Neutrophil (primary cell): ENCODE measurements around the gene RPS6KA2.
"Not testable (repeated sequence)": the region's sequence is repeated elsewhere in the genome, so short reads cannot be mapped to it uniquely, and the experiment has no call there.

Source experiments
- H3K27ac ChIP-seq: fragments of 200-600 bp; sonication (generic); 2 replicates; pipeline ENCODE4 v1.5.1; 2016; ENCODE audit warnings: mild to moderate bottlenecking, moderate library complexity
- H3K27me3 ChIP-seq: fragments of 200-600 bp; sonication (generic); 2 replicates; pipeline ENCODE4 v1.6.0; 2016; ENCODE audit warnings: mild to moderate bottlenecking
- H3K36me3 ChIP-seq: fragments of 200-600 bp; sonication (generic); 2 replicates; pipeline ENCODE4 v1.5.1; 2017
- H3K4me1 ChIP-seq, 2 experiments: fragments of 200-600 bp in 1 of 2; sonication (generic) in 1 of 2; 1 replicate in 1 of 2; 2 replicates in 1 of 2; pipeline versions ENCODE4 v1.5.1 to v1.6.1; 2013 to 2016; ENCODE audit warnings: low read depth in 1 of 2, low read length in 1 of 2, mild to moderate bottlenecking in 1 of 2, moderate library complexity in 1 of 2; ENCODE audit not compliant: control insufficient read depth in 1 of 2, insufficient read depth in 1 of 2
- H3K4me3 ChIP-seq, 2 experiments: fragments of 200-600 bp in 1 of 2; sonication (generic) in 1 of 2; 1 replicate in 1 of 2; 2 replicates in 1 of 2; pipeline ENCODE4 v1.5.1; 2013 to 2016; ENCODE audit warnings: low read depth in 1 of 2, low read length in 1 of 2, mild to moderate bottlenecking in 1 of 2, moderate library complexity in 1 of 2
- H3K9me3 ChIP-seq: fragments of 200-600 bp; sonication (generic); 2 replicates; pipeline ENCODE4 v1.5.1; 2016
- CTCF ChIP-seq: fragments of 200-600 bp; sonication (generic); IDR thresholded peaks from 2 replicates; pipeline ENCODE4 v1.5.1; 2016; ENCODE audit warnings: antibody characterized with exemption

Gene RPS6KA2

GRCh38 chr6:166584155-166584554 lies 42.9 kb downstream of the RPS6KA2 start:
- H3K27ac ChIP-seq, result peak overlapping the region; percentile 72
- H3K27me3 ChIP-seq, result no peaks in the 10 kb centered on the region

GRCh38 chr6:166583230-166583965 lies 43.7 kb downstream of the RPS6KA2 start:
- H3K9me3 ChIP-seq, result no peaks in the 10 kb centered on the region
- TF ChIP-seq CTCF, result no peak
- H3K4me1 ChIP-seq, result peaks cover 43 to 52% of the 10 kb centered on the region in 2 experiments
- no peaks in the 10 kb centered on the region for H3K36me3 ChIP-seq
- no peak overlapping the region for H3K4me3 ChIP-seq
- H3K27me3 ChIP-seq, result no peaks in the 10 kb centered on the region
- H3K27ac ChIP-seq, result peak overlapping the region; percentile 72

More at GRCh38 chr6:166584155-166584554, 42.9 kb downstream of the RPS6KA2 start:
- Histone ChIP-seq H3K4me1 (peaks cover 50 to 59% of the 10 kb centered on the region in 2 experiments), H3K36me3 (no peaks in the 10 kb centered on the region), H3K9me3 (no peaks in the 10 kb centered on the region), H3K4me3 (no peak overlapping the region)
- TF ChIP-seq CTCF, result no peak

- Histone ChIP-seq H3K27me3 (no peaks in the 10 kb centered on the region), H3K4me3 (no peak overlapping the region), H3K4me1 (peaks cover 31 to 40% of the 10 kb centered on the region in 2 experiments), H3K36me3 (no peaks in the 10 kb centered on the region), H3K9me3 (no peaks in the 10 kb centered on the region), H3K27ac (peak overlapping the region; percentile 72)
- TF ChIP-seq CTCF, result no peak
Measured at GRCh38 chr6:166582258-166582657, 44.8 kb downstream of the RPS6KA2 start.

GRCh38 chr6:166581801-166582200 lies 45.2 kb downstream of the RPS6KA2 start:
- H3K27ac ChIP-seq, H3K9me3 ChIP-seq, H3K4me3 ChIP-seq, H3K36me3 ChIP-seq, H3K27me3 ChIP-seq: not testable (repeated sequence)
- peaks cover 27 to 36% of the 10 kb centered on the region in 2 experiments for H3K4me1 ChIP-seq

- H3K36me3 ChIP-seq, result no peaks in the 10 kb centered on the region
- peaks cover 24 to 32% of the 10 kb centered on the region in 2 experiments for H3K4me1 ChIP-seq
- no peaks in the 10 kb centered on the region for H3K9me3 ChIP-seq
- no peak for TF ChIP-seq CTCF
- no peaks in the 10 kb centered on the region for H3K27me3 ChIP-seq
- no peak overlapping the region for H3K27ac ChIP-seq
- H3K4me3 ChIP-seq, result no peak overlapping the region
Measured at GRCh38 chr6:166581091-166581511, 46.0 kb downstream of the RPS6KA2 start.
